Fibroblast of villous mesenchyme (primary cell): ENCODE measurements around the gene CREB3L2. TPM values are rescaled to one million over a fixed set of nuclear protein-coding genes. Genes with fewer than 3 reads are reported as not detected.
"Not testable (repeated sequence)": the region's sequence is repeated elsewhere in the genome, so short reads cannot be mapped to it uniquely, and the experiment has no call there.

ENCODE experiments used
- DNase-seq: peaks from one replicate; pipeline ENCODE4 v3.0.0-alpha.2; 2010; ENCODE audit warnings: low read depth
- H3K4me3 ChIP-seq: 2 replicates; pipeline ENCODE4 v1.5.1; 2011; ENCODE audit warnings: low read depth, mild to moderate bottlenecking, low read length
- total RNA-seq: library from RNA; depleted of rRNA; stranded (reverse); fragments of >200 nt; gene quantifications from 2 replicates; pipeline ENCODE4 v1.2.3, GENCODE V29; 2012
- TF ChIP-seq, protein P1 (sequence below): IDR thresholded peaks from 2 replicates; pipeline ENCODE4 v1.5.1; 2012; ENCODE audit warnings: low read depth, mild to moderate bottlenecking, low read length; ENCODE audit not compliant: insufficient read depth

CREB3L2 gene, protein sequence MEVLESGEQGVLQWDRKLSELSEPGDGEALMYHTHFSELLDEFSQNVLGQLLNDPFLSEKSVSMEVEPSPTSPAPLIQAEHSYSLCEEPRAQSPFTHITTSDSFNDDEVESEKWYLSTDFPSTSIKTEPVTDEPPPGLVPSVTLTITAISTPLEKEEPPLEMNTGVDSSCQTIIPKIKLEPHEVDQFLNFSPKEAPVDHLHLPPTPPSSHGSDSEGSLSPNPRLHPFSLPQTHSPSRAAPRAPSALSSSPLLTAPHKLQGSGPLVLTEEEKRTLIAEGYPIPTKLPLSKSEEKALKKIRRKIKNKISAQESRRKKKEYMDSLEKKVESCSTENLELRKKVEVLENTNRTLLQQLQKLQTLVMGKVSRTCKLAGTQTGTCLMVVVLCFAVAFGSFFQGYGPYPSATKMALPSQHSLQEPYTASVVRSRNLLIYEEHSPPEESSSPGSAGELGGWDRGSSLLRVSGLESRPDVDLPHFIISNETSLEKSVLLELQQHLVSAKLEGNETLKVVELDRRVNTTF
- total RNA-seq, result 33.2 and 35.4 TPM in 2 replicates

DNA sequence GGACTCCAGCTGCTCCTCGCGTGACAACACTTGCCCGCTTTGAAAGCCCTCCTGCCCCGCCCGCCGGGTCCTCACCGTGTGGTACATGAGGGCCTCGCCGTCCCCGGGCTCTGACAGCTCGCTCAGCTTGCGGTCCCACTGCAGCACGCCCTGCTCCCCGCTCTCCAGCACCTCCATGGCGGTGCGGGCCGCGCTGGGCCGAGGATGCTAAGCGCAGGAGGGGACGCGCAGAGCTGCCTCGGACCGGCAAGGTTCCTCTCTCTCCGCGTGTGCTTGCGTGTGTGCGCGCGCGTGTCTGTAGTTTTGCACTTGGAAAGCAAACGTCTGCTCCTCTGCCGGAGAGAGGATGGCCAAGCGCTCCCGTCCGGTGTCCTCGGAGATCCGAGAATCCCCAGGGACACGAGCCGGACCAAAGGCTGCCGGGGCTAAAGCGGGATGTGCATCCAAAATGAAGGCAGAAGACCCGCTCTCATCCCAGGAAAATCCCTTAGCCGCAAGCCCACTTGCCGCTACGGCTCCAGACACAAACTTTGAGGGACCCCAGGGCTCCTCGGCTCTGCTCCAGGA, at the start of gene CREB3L2:
Gene CREB3L2, minus strand, starts transcription at position 558 of the 567 bp plus-strand sequence. Its CDS starts 381 bp downstream, at position 177.
- TF ChIP-seq, protein P1, sequence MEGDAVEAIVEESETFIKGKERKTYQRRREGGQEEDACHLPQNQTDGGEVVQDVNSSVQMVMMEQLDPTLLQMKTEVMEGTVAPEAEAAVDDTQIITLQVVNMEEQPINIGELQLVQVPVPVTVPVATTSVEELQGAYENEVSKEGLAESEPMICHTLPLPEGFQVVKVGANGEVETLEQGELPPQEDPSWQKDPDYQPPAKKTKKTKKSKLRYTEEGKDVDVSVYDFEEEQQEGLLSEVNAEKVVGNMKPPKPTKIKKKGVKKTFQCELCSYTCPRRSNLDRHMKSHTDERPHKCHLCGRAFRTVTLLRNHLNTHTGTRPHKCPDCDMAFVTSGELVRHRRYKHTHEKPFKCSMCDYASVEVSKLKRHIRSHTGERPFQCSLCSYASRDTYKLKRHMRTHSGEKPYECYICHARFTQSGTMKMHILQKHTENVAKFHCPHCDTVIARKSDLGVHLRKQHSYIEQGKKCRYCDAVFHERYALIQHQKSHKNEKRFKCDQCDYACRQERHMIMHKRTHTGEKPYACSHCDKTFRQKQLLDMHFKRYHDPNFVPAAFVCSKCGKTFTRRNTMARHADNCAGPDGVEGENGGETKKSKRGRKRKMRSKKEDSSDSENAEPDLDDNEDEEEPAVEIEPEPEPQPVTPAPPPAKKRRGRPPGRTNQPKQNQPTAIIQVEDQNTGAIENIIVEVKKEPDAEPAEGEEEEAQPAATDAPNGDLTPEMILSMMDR, result no peak
- peak within 1 kb of the TSS; percentile 98 for H3K4me3 ChIP-seq
- DNase-seq, result peak; percentile 81

DNA sequence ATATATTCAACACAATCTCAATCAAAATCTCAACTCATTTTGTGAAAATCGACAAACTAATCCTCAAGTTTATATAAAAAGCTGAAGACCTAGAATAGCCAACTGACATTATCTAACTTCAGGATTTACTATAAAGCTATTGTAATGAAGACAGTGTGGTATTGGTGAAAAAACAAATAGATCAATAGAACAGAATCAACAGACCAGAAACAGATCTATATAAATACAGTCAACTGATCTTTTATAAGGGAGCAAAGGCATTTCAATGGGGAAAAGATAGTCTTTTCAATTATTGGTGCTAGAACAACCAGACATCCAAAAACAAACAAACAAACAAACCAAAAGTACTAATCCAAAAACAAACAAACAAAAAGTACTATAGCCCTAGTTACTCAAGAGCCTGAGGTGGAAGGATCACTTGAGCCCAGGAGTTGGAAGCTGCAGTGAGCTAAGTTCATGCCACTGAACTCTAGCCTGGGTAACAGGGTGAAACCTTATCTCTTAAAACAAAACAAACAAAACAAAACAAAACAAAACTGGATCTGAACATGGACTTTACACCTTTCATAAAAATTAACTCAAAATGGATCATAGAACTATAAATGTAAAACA, 47.7 kb upstream of the CREB3L2 start:
- no peak for DNase-seq
- TF ChIP-seq, protein P1, result no peak
- H3K4me3 ChIP-seq, result no peak overlapping the region

DNA sequence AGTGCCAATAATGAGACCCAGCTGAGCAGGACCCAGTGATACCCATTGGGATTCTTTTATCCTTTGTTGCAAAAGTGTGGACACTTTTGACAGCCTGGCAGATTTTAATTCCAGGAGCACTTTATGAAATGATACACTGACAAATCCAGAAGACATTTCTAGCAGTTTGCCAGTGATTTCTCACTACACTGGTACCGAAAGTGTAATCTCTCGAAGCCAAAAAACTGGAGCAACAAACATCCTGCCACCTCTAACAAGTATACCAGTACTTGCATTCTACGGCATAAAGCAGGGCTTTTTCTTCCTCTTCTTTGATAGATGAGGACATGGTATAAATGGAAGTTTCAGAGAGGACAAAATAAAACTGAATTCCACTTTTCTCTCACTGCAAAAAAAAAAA, 46.0 kb upstream of the CREB3L2 start:
- TF ChIP-seq, protein P1, result no peak
- DNase-seq, result no peak
- H3K4me3 ChIP-seq, result no peak overlapping the region

DNA sequence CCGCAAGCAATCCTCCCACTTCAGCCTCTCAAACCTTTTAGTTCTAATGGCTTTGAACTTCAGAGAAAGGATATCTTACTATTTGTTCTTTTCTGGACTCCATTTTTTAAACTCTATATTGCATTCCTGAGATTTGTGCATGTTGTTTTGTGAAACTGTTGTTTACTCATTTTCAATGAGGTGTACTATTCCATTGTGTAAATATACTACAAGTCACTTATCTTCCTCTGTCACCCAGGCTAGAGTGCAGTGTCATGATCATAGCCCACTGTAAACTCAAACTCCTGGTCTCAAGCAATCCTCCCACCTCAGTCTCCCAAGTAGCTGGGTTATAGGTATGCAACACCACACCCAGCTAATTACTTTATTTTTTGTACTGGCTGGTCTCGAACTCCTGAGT, 43.0 kb upstream of the CREB3L2 start:
- DNase-seq, result no peak
- TF ChIP-seq, protein P1, result no peak
- H3K4me3 ChIP-seq, result no peak overlapping the region

DNA sequence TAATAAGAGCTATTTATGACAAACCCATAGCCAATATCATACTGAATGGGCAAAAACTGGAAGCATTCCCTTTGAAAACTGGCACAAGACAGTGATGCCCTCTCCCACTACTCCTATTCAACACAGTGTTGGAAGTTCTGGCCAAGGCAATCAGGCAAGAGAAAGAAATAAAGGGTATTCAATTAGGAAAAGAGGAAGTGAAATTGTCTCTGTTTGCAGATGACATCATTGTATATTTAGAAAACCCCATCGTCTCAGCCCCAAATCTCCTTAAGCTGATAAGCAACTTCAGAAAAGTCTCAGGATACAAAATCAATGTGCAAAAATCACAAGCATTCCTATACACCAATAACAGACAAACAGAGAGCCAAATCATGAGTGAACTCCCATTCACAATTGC, 38.2 kb upstream of the CREB3L2 start:
- not testable (repeated sequence) for DNase-seq, H3K4me3 ChIP-seq

DNA sequence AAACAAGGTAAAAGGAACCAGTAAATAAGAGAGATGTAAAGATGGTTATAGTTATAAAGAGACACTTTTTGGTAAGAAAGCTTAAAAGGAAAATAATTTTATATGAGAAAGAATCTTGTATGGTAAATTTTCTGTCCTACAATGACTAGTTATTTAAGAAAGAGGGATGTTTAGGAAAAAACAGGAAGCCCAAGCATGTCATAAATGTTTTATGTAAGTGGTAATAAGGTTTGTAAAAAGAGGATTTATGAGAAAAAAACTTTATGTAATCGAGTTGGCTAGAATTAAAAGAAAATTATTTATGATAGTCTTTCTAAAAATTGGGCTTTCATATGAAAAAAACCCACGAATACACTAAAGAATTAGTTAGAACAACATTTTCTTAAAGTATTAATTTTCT, 34.2 kb upstream of the CREB3L2 start:
- no peak overlapping the region for H3K4me3 ChIP-seq
- TF ChIP-seq, protein P1, result no peak

DNA sequence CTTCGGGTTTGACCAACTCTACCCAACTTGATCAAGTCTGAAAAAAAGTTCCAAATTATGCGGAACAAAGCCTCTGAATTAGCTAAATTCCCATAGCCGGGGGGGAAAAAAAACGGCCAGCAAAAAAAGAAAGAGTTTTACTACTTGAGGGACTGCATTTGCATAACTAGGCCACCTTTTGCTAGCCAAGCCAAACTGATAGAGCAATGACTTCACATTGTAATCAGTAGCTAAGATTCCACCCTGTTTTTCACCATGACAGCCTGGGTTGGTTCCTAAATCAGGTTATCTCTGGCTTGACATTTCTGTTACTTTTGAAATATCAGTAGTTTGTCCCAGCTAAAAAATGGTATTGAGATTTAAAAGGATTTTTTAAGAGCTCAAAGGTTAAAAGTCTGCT, 31.4 kb upstream of the CREB3L2 start:
- H3K4me3 ChIP-seq, result no peak overlapping the region
- TF ChIP-seq, protein P1, result no peak
- DNase-seq, result no peak

More for the DNA sequence above, 34.2 kb upstream of the CREB3L2 start:
- DNase-seq, result no peak
